Measurements from ENCODE around the gene CHD5. TPM values are rescaled to one million over a fixed set of nuclear protein-coding genes. Genes with fewer than 3 reads are reported as not detected.

Gene CHD5
- total RNA-seq, 1 experiment from 2014 or later: 2.4 TPM

DNA sequence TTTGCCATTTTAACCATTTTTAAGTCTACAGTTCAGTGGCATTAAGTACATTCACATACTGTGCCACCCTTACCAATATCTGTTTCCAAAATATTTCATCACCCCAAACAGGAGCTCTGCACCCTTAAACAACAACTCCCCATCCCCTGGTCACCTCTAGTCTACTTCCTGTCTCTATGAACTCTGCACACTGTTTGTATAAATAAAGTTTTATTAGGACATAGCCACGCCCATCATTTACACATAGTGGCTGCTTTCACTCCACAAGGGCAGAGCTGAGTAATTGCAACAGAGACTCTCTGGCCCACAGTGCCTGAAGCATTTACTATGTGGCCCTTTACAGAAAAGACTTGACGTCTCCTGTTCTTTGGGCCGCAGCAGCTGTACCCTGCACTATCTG lies 104.4 kb downstream of the CHD5 start:
- Mint-ChIP-seq H3K27ac (no peak overlapping the region), H3K9me3 (no peaks in the 10 kb centered on the region), H3K4me3 (no peak overlapping the region), H3K27me3 (ENCODE audit: low read depth) (no peaks in the 10 kb centered on the region), H3K4me1 (0 out of 2 replicates have a peak, but pooled peaks cover 3% of the 10 kb centered on the region), H3K36me3 (no peaks in the 10 kb centered on the region)
- ATAC-seq: no peak
- no peak for DNase-seq (ENCODE audit: low spot score)
- ChIA-PET CTCF (interaction anchor here (0.9 to 1.4 kb wide), 3 partner anchors 23 to 96 kb away, joined by 3 to 5 read pairs (median 3); no protein-coding TSS in a partner anchor), POLR2A (no interaction called here)
- TF ChIP-seq NFYB (CRISPR knock-in tag; conservative IDR thresholded peaks at IDR 0.05; ENCODE audit: low read depth): no peak
- TF ChIP-seq SP1 (CRISPR knock-in tag; conservative IDR thresholded peaks at IDR 0.05): no peak
- TF ChIP-seq, protein P1, sequence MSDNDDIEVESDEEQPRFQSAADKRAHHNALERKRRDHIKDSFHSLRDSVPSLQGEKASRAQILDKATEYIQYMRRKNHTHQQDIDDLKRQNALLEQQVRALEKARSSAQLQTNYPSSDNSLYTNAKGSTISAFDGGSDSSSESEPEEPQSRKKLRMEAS (CRISPR knock-in tag; IDR thresholded peaks at IDR 0.05): no peak
- no peak for TF ChIP-seq TEAD1 (CRISPR knock-in tag; IDR thresholded peaks at IDR 0.05)
- no peak for TF ChIP-seq CBFB (CRISPR knock-in tag; IDR thresholded peaks at IDR 0.05; ENCODE audit: low read depth)

- H3K4me1 Mint-ChIP-seq: 0 out of 2 replicates have a peak, but pooled peaks cover 3% of the 10 kb centered on the region
- ATAC-seq: no peak
- POLR2A ChIA-PET: interaction anchor here (0.7 kb wide), 1 partner anchor 1329 kb away, joined by 3 read pairs; no protein-coding TSS in a partner anchor
These were observed 105.8 kb downstream of the CHD5 start for GRCh38 chr1:6074192-6074901.

GRCh38 chr1:6073480-6074053 lies 106.6 kb downstream of the CHD5 start:
- ATAC-seq (no peak), DNase-seq (ENCODE audit: low spot score) (no peak)
- Mint-ChIP-seq H3K9me3 (no peaks in the 10 kb centered on the region), H3K4me1 (0 out of 2 replicates have a peak, but pooled peaks cover under 1% of the 10 kb centered on the region), H3K36me3 (no peaks in the 10 kb centered on the region), H3K27me3 (ENCODE audit: low read depth) (no peaks in the 10 kb centered on the region), H3K27ac (0 out of 2 replicates have a peak overlapping the region, but pooled peaks have one; percentile 82), H3K4me3 (no peak overlapping the region)
- TF ChIP-seq MYBL2 (CRISPR knock-in tag; IDR thresholded peaks at IDR 0.05) (no peak), IRF2 (CRISPR knock-in tag; IDR thresholded peaks at IDR 0.05; ENCODE audit: borderline replicate concordance, low read depth) (no peak), JAZF1 (CRISPR knock-in tag; IDR thresholded peaks at IDR 0.05) (no peak), ZNF121 (CRISPR knock-in tag; IDR thresholded peaks at IDR 0.05) (no peak), ZNF263 (CRISPR knock-in tag; IDR thresholded peaks at IDR 0.05; ENCODE audit: low read depth) (no peak), ZNF423 (CRISPR knock-in tag; IDR thresholded peaks at IDR 0.05) (no peak), ZNF396 (CRISPR knock-in tag; IDR thresholded peaks at IDR 0.05; ENCODE audit: borderline replicate concordance) (no peak), HMGXB4 (CRISPR knock-in tag; IDR thresholded peaks at IDR 0.05) (no peak), MLX (CRISPR knock-in tag; IDR thresholded peaks at IDR 0.05) (no peak), IRF1 (CRISPR knock-in tag; IDR thresholded peaks at IDR 0.05) (no peak), OVOL2 (CRISPR knock-in tag; IDR thresholded peaks at IDR 0.05; ENCODE audit: borderline replicate concordance) (no peak), FOXJ3 (CRISPR knock-in tag; IDR thresholded peaks at IDR 0.05; ENCODE audit: borderline replicate concordance) (no peak), CTCF (IDR thresholded peaks at IDR 0.05) (no peak), EMX1 (CRISPR knock-in tag; IDR thresholded peaks at IDR 0.05) (no peak)
- TF ChIP-seq, protein P2, sequence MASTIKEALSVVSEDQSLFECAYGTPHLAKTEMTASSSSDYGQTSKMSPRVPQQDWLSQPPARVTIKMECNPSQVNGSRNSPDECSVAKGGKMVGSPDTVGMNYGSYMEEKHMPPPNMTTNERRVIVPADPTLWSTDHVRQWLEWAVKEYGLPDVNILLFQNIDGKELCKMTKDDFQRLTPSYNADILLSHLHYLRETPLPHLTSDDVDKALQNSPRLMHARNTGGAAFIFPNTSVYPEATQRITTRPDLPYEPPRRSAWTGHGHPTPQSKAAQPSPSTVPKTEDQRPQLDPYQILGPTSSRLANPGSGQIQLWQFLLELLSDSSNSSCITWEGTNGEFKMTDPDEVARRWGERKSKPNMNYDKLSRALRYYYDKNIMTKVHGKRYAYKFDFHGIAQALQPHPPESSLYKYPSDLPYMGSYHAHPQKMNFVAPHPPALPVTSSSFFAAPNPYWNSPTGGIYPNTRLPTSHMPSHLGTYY (CRISPR knock-in tag; IDR thresholded peaks at IDR 0.05): no peak
- ChIA-PET POLR2A (no interaction called here), CTCF (interaction anchor here (1.5 to 2.1 kb wide), 3 partner anchors 9 to 131 kb away, joined by 4 to 10 read pairs (median 6); no protein-coding TSS in a partner anchor)

More at GRCh38 chr1:6074192-6074901, 105.8 kb downstream of the CHD5 start:
- Mint-ChIP-seq H3K9me3 (no peaks in the 10 kb centered on the region), H3K36me3 (no peaks in the 10 kb centered on the region), H3K4me3 (no peak overlapping the region), H3K27me3 (ENCODE audit: low read depth) (no peaks in the 10 kb centered on the region), H3K27ac (peak overlapping the region; percentile 82)
- CTCF ChIA-PET: interaction anchor here (1.5 to 2.1 kb wide), 3 partner anchors 9 to 131 kb away, joined by 4 to 10 read pairs (median 6); no protein-coding TSS in a partner anchor
- no peak for TF ChIP-seq FOXP1 (CRISPR knock-in tag; IDR thresholded peaks at IDR 0.05; ENCODE audit: borderline replicate concordance)
- no peak for DNase-seq (ENCODE audit: low spot score)
